K562 (cell line): ENCODE results near the gene TFCP2L1. TPM values are rescaled to one million over a fixed set of nuclear protein-coding genes. Genes with fewer than 3 reads are reported as not detected.
"Not testable (repeated sequence)": the region's sequence is repeated elsewhere in the genome, so short reads cannot be mapped to it uniquely, and the experiment has no call there.

Experiments
- ATAC-seq: fragments of 200-7000 bp; cut with Tn5 transposase; 3 replicates; pipeline ENCODE4 v1.9.1; 2020; ENCODE audit warnings: moderate library complexity
- BruUV-seq: library from RNA; stranded (reverse); fragments of 400-500 nt; replicated peaks from 2 replicates; lab custom pipeline; 2021; lab: Mats Ljungman, UMichigan
- CTCF ChIA-PET: fragments of 300-600 bp; formaldehyde crosslinking; extraction: SDS; loops from one replicate; lab custom pipeline; 2021; ENCODE audit warnings: low intra/inter-chr PET ratio; lab: Yijun Ruan, JAX
- POLR2A ChIA-PET: fragments of 300-600, 350-650 bp; sonication (Branson Sonifier 250); formaldehyde crosslinking; extraction: SDS; loops from one replicate; lab custom pipeline; 2021; ENCODE audit warnings: antibody characterized with exemption, inconsistent platforms; lab: Yijun Ruan, JAX
- DNase-seq, 4 experiments: peaks; one replicate each; pipeline versions ENCODE4 v3.0.0 to v3.0.0-alpha.2; 2011 to 2018; ENCODE audit warnings: low spot score in 3 of 4, mixed read lengths in 3 of 4; ENCODE audit errors: extremely low read depth in 1 of 4
- FAIRE-seq: peaks from 2 replicates; lab custom pipeline; 2011; peaks lifted over from hg19 to GRCh38; lab: Jason Lieb, UNC
- H2AFZ ChIP-seq: 2 replicates; pipeline ENCODE4 v1.6.0; 2011; ENCODE audit warnings: low read depth, low read length, control low read depth, inconsistent platforms
- H3K27ac ChIP-seq: fragments of 200-600 bp; 3 replicates; pipeline ENCODE4 v1.8.0; 2011; ENCODE audit warnings: low read depth, mild to moderate bottlenecking, control low read depth, inconsistent platforms, low read length, moderate library complexity, mixed read lengths; ENCODE audit errors: extremely low read depth
- H3K27me3 ChIP-seq, 2 experiments: fragments of 300-600 bp in 1 of 2; 2 replicates in 1 of 2; 3 replicates in 1 of 2; pipeline versions ENCODE4 v1.6.0 to v1.8.0; 2011; ENCODE audit warnings: inconsistent platforms in 2 of 2, low read length in 2 of 2, mild to moderate bottlenecking in 1 of 2, mixed read lengths in 1 of 2, moderate library complexity in 1 of 2; ENCODE audit not compliant: control insufficient read depth in 2 of 2, insufficient read depth in 2 of 2
- H3K36me3 ChIP-seq: fragments of 300-600 bp; 3 replicates; pipeline ENCODE4 v1.8.0; 2011; ENCODE audit warnings: mild to moderate bottlenecking, low read length, inconsistent platforms; ENCODE audit not compliant: control insufficient read depth, insufficient read depth
- H3K4me1 ChIP-seq, 2 experiments: fragments of 200-600 bp in 1 of 2; replicated peaks in 1 of 2; 2 replicates in 1 of 2; 3 replicates in 1 of 2; pipeline versions ENCODE4 v1.5.1 to v1.8.0; 2011; ENCODE audit warnings: inconsistent platforms in 2 of 2, low read length in 2 of 2, mild to moderate bottlenecking in 1 of 2, mixed read lengths in 1 of 2, moderate library complexity in 1 of 2; ENCODE audit not compliant: control insufficient read depth in 2 of 2, insufficient read depth in 2 of 2
- H3K4me2 ChIP-seq: 2 replicates; pipeline ENCODE4 v1.6.1; 2011; ENCODE audit warnings: low read length, control low read depth, inconsistent platforms, mixed read lengths; ENCODE audit not compliant: insufficient read depth
- H3K4me3 ChIP-seq: fragments of 200-600 bp; sonication (generic), shearing (Covaris generic); 2 replicates; pipeline ENCODE4 v1.5.1; 2016; ENCODE audit warnings: control low read depth, inconsistent platforms
- H3K79me2 ChIP-seq: fragments of 200-600 bp; 3 replicates; pipeline ENCODE4 v1.8.0; 2011; ENCODE audit warnings: low read length, inconsistent platforms; ENCODE audit not compliant: control insufficient read depth, insufficient read depth
- H3K9ac ChIP-seq, 2 experiments: 2 replicates each; pipeline versions ENCODE4 v1.6.0 to v1.6.1; 2011; ENCODE audit warnings: low read depth in 2 of 2, low read length in 2 of 2, control low read depth in 1 of 2, inconsistent platforms in 1 of 2, mild to moderate bottlenecking in 1 of 2, mixed read lengths in 1 of 2; ENCODE audit not compliant: insufficient read depth in 1 of 2
- H3K9me1 ChIP-seq: one replicate; pipeline ENCODE4 v1.6.0; 2011; ENCODE audit warnings: inconsistent platforms, mild to moderate bottlenecking, low read length, moderate library complexity; ENCODE audit not compliant: control insufficient read depth, insufficient read depth
- H3K9me3 ChIP-seq: replicated peaks from 2 replicates; pipeline ENCODE4 v1.5.1; 2011; ENCODE audit warnings: low read depth, low read length, inconsistent platforms; ENCODE audit not compliant: control insufficient read depth, insufficient read depth
- H4K20me1 ChIP-seq: replicated peaks from 2 replicates; pipeline ENCODE4 v1.6.1; 2011; ENCODE audit warnings: low read length, inconsistent platforms, mixed read lengths; ENCODE audit not compliant: control insufficient read depth, insufficient read depth
- ADNP ChIP-seq: fragments of 200-800 bp; sonication (Bioruptor generic); IDR thresholded peaks from 2 replicates; pipeline ENCODE4 v1.6.1; 2016; ENCODE audit warnings: missing genetic modification characterization, missing compliant biosample characterization
- CCNT2 ChIP-seq: IDR thresholded peaks from 2 replicates; pipeline ENCODE4 v1.6.1; 2011; ENCODE audit warnings: borderline replicate concordance, low read depth, mild to moderate bottlenecking, moderate library complexity, mixed read lengths, low read length; ENCODE audit not compliant: insufficient read length; ENCODE audit errors: extremely low read depth
- CTBP1 ChIP-seq: fragments of 450-650 bp; IDR thresholded peaks from 2 replicates; pipeline ENCODE4 v1.6.1; 2016; ENCODE audit warnings: borderline replicate concordance
- DNMT1 ChIP-seq: fragments of 450-650 bp; IDR thresholded peaks from 2 replicates; pipeline ENCODE4 v1.6.1; 2016; ENCODE audit warnings: antibody characterized with exemption, mild to moderate bottlenecking
- GATA2 ChIP-seq: sonication (generic); formaldehyde crosslinking; IDR thresholded peaks from 2 replicates; pipeline ENCODE4 v1.4.0; 2020; ENCODE audit warnings: mild to moderate bottlenecking, missing genetic modification reagents
- HES1 ChIP-seq: fragments of 450-650 bp; IDR thresholded peaks from 2 replicates; pipeline ENCODE4 v1.6.1; 2016; ENCODE audit warnings: low read depth, mild to moderate bottlenecking, moderate library complexity
- LEF1 ChIP-seq: fragments of 450-650 bp; IDR thresholded peaks from 2 replicates; pipeline ENCODE4 v1.6.1; 2016; ENCODE audit warnings: mild to moderate bottlenecking
- NCOA6 ChIP-seq: fragments of 450-650 bp; IDR thresholded peaks from 2 replicates; pipeline ENCODE4 v1.6.1; 2017; ENCODE audit warnings: mild to moderate bottlenecking
- NFE2L1 ChIP-seq: fragments of 450-650 bp; IDR thresholded peaks from 2 replicates; pipeline ENCODE4 v1.6.1; 2016; ENCODE audit warnings: missing genetic modification characterization, low read depth, mild to moderate bottlenecking, missing compliant biosample characterization, moderate library complexity, borderline replicate concordance
- ZEB2 ChIP-seq: fragments of 450-650 bp; IDR thresholded peaks from 2 replicates; pipeline ENCODE4 v1.6.1; 2016
- ZFX ChIP-seq: sonication (generic); formaldehyde crosslinking; IDR thresholded peaks from 2 replicates; pipeline ENCODE4 v1.8.0; 2022; ENCODE audit warnings: mild to moderate bottlenecking, missing genetic modification reagents, moderate library complexity
- ZNF561 ChIP-seq: fragments of 450-650 bp; formaldehyde crosslinking; conservative IDR thresholded peaks from 2 replicates; pipeline ENCODE4 v1.4.0; 2020; ENCODE audit warnings: mild to moderate bottlenecking, moderate library complexity
- ZNF668 ChIP-seq: fragments of 250-450 bp; sonication (Bioruptor Pico); IDR thresholded peaks from 2 replicates; pipeline ENCODE4 v1.8.0; 2022; ENCODE audit warnings: mild to moderate bottlenecking, inconsistent platforms
- WGBS: fragments of 100-300 bp; shearing (Covaris generic); methylation state at CpG from one replicate; pipeline ENCODE4 v1.1.6; 2016; ENCODE audit warnings: low coverage, mixed read lengths; ENCODE audit not compliant: insufficient coverage; ENCODE audit errors: missing lambda C conversion rate; 5-methylcytosine and 5-hydroxymethylcytosine counted together
- in situ Hi-C: fragments of 300-500 bp; cut with MboI; formaldehyde crosslinking; loops from 4 replicates; pipeline ENCODE4 v1.15.0; 2018; ENCODE audit warnings: inconsistent platforms, mixed read lengths
- intact Hi-C: fragments of 100-400 bp; cut with micrococcal nuclease; formaldehyde crosslinking; loops from 2 replicates; pipeline ENCODE4 v1.14.2; 2022
- polyA plus RNA-seq, 8 experiments: library from polyadenylated mRNA; depleted of rRNA in 4 of 8; stranded (reverse) in 5 of 8; unstranded in 3 of 8; fragments of >200 nt; fragmentation: Nextera tagmentation in 2 of 8; fragmentation: Illumina TruSeq in 1 of 8; extraction: Ambion mirVana in 2 of 8; extraction: Trizol in 1 of 8; gene quantifications; 2 replicates each; pipeline versions ENCODE4 v1.2.1 to v1.2.3, GENCODE V29; 2011 to 2014; ENCODE audit warnings: inconsistent platforms in 1 of 8, missing spikeins in 1 of 8
- total RNA-seq, 7 experiments: library from RNA; depleted of rRNA in 6 of 7; stranded (reverse); fragments of >200 nt in 6 of 7; fragmentation: Illumina TruSeq in 2 of 7; extraction: Trizol in 2 of 7; gene quantifications; 2 replicates each; pipeline versions ENCODE4 v1.2.1 to v1.2.3, GENCODE V29; 2011 to 2021; ENCODE audit warnings: low replicate concordance in 1 of 7
- TF ChIP-seq, protein P1 (sequence below): fragments of 450-650 bp; formaldehyde crosslinking; IDR thresholded peaks from 2 replicates; pipeline ENCODE4 v1.4.0; 2020; ENCODE audit warnings: mild to moderate bottlenecking

TFCP2L1 gene
- total and polyA plus RNA-seq, 9 of the 15 experiments (the other 6 are each of a cell fraction or from before 2014, with no cell fraction given) = 0.08 to 1.00 (median 0.42) TPM

GRCh38 chr2:121316986-121317385 lies 32.0 kb upstream of the TFCP2L1 start:
- H3K4me2 ChIP-seq = no peak overlapping the region
- in situ Hi-C loops = no loop called here
- no peaks in the 10 kb centered on the region for H3K4me1 ChIP-seq
- H3K9ac ChIP-seq = no peak overlapping the region
- intact Hi-C loops = no loop called here
- TF ChIP-seq NFE2L1 (tag) = no peak
- TF ChIP-seq GATA2 (CRISPR knock-in tag) = no peak
- no peak for TF ChIP-seq LEF1
- TF ChIP-seq CCNT2 = no peak
- TF ChIP-seq HES1 = no peak
- no peak for TF ChIP-seq ADNP (tag)
- no peak for TF ChIP-seq NCOA6
- TF ChIP-seq, protein P1, sequence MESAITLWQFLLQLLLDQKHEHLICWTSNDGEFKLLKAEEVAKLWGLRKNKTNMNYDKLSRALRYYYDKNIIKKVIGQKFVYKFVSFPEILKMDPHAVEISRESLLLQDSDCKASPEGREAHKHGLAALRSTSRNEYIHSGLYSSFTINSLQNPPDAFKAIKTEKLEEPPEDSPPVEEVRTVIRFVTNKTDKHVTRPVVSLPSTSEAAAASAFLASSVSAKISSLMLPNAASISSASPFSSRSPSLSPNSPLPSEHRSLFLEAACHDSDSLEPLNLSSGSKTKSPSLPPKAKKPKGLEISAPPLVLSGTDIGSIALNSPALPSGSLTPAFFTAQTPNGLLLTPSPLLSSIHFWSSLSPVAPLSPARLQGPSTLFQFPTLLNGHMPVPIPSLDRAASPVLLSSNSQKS = no peak
- no peak for TF ChIP-seq ZNF561
- TF ChIP-seq DNMT1 = no peak
- no peak for TF ChIP-seq ZFX
- TF ChIP-seq CTBP1 = no peak
- TF ChIP-seq ZEB2 = no peak
- TF ChIP-seq ZNF668 = no peak
- no peak overlapping the region for H3K27ac ChIP-seq
- no TSS peak for BruUV-seq
- no peak for ATAC-seq
- ChIA-PET POLR2A (interaction anchor here (1.0 kb wide), 1 partner anchor 8 kb away, joined by 3 read pairs; no protein-coding TSS in a partner anchor), CTCF (no interaction called here)
- H4K20me1 ChIP-seq = no peaks in the 10 kb centered on the region
- peaks cover 7 to 30% of the 10 kb centered on the region in 2 experiments; a peak in 4 of 5 replicates for H3K27me3 ChIP-seq
- no peak overlapping the region for H3K4me3 ChIP-seq
- H3K36me3 ChIP-seq = no peaks in the 10 kb centered on the region
- no peak overlapping the region for H2AFZ ChIP-seq
- no peaks in the 10 kb centered on the region for H3K79me2 ChIP-seq
- no peak for DNase-seq
- no peaks in the 10 kb centered on the region for H3K9me3 ChIP-seq
- no peaks in the 10 kb centered on the region for H3K9me1 ChIP-seq
- no peak for FAIRE-seq
- 7% methylated on average over 7 of the region's 7 CpGs for WGBS

DNA sequence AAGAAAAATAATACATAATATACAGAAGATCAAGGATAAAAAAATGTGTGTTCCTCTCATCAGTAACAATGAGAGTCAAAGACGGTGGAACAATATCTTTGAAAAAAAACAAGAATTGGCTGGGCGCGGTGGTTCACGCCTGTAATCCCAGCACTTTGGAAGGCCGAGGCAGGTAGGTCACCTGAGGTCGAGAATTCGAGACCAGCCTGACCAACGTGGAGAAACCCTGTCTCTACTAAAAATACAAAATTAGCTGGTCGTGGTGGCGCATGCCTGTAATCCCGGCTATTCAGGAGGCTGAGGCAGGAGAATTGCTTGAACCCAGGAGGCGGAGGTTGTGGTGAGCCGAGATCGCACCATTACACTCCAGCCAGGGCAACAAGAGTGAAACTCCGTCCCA lies 28.7 kb upstream of the TFCP2L1 start:
- ATAC-seq, H3K9me3 ChIP-seq, H3K4me3 ChIP-seq, H3K4me2 ChIP-seq, intact Hi-C loops, BruUV-seq, H3K9ac ChIP-seq, H3K36me3 ChIP-seq, in situ Hi-C loops, DNase-seq, H4K20me1 ChIP-seq, H3K9me1 ChIP-seq, H2AFZ ChIP-seq, CTCF ChIA-PET, H3K27ac ChIP-seq, H3K4me1 ChIP-seq, H3K79me2 ChIP-seq, FAIRE-seq: not testable (repeated sequence)
- H3K27me3 ChIP-seq = peaks cover 12 to 18% of the 10 kb centered on the region in 2 experiments
- 12% methylated on average over 15 of the region's 15 CpGs for WGBS
- POLR2A ChIA-PET = interaction anchor here (0.7 kb wide), 1 partner anchor 575 kb away, joined by 3 read pairs; no protein-coding TSS in a partner anchor
